ENCODE results near the gene CDCA4. TPM values are rescaled to one million over a fixed set of nuclear protein-coding genes. Genes with fewer than 3 reads are reported as not detected.

Gene CDCA4
- total RNA-seq, 3 donors from 2014 or later, result 4.3 to 8.7 (median 5.6) TPM

- Histone ChIP-seq H3K4me1 (ENCODE audit: low read depth) (peaks cover 11% of the 10 kb centered on the region), H3K36me3 (ENCODE audit: low read depth) (no peaks in the 10 kb centered on the region), H3K4me3 (no peak overlapping the region), H3K9me3 (no peaks in the 10 kb centered on the region)
- no peak for ATAC-seq
- DNase-seq, result peak in 2 of 3 donors; percentile 19 to 48
- TF ChIP-seq CTCF (IDR thresholded peaks at IDR 0.05), result no peak
- intact Hi-C loops (cut with DNase I, micrococcal nuclease), result loop anchor here (5.0 to 10.0 kb wide), 2 partner anchors 75 to 153 kb away; partner anchors contain the start of gene AHNAK2 (in 2 of the 2)
Measured at GRCh38 chr14:105049753-105050550, 29.1 kb upstream of the CDCA4 start.

- intact Hi-C loops (cut with DNase I, micrococcal nuclease), result loop anchor here (5.0 to 10.0 kb wide), 2 partner anchors 73 to 150 kb away; partner anchors contain the start of gene AHNAK2 (in 2 of the 2)
- ATAC-seq, result no peak
- Histone ChIP-seq H3K36me3 (ENCODE audit: low read depth) (no peaks in the 10 kb centered on the region), H3K4me1 (ENCODE audit: low read depth) (peaks cover 11% of the 10 kb centered on the region), H3K4me3 (no peak overlapping the region), H3K9me3 (no peaks in the 10 kb centered on the region)
- TF ChIP-seq CTCF (IDR thresholded peaks at IDR 0.05), result no peak
- peak in 1 of 3 donors; percentile 52 for DNase-seq
Measured at GRCh38 chr14:105047283-105048016, 26.6 kb upstream of the CDCA4 start.

- intact Hi-C loops (cut with DNase I, micrococcal nuclease), result loop anchor here (5.0 to 10.0 kb wide), 2 partner anchors 72 to 150 kb away; partner anchors contain the start of gene AHNAK2 (in 2 of the 2)
- no peaks in the 10 kb centered on the region for H3K9me3 ChIP-seq
- ATAC-seq (no peak), DNase-seq (no peak)
- no peak overlapping the region for H3K4me3 ChIP-seq
- TF ChIP-seq CTCF (IDR thresholded peaks at IDR 0.05), result no peak
- peaks cover 11% of the 10 kb centered on the region for H3K4me1 ChIP-seq (ENCODE audit: low read depth)
- H3K36me3 ChIP-seq (ENCODE audit: low read depth), result no peaks in the 10 kb centered on the region
Measured at GRCh38 chr14:105046891-105047282, 26.0 kb upstream of the CDCA4 start.

GRCh38 chr14:105045710-105046326 lies 24.9 kb upstream of the CDCA4 start:
- H3K4me1 ChIP-seq (ENCODE audit: low read depth), result peaks cover 11% of the 10 kb centered on the region
- DNase-seq, result peak; percentile 91 to 95 (median 94)
- peak; percentile 100 for TF ChIP-seq CTCF (IDR thresholded peaks at IDR 0.05)
- peak; percentile 96 for ATAC-seq
- intact Hi-C loops (cut with DNase I, micrococcal nuclease), result loop anchor here (5.0 to 10.0 kb wide), 2 partner anchors 71 to 149 kb away; partner anchors contain the start of gene AHNAK2 (in 2 of the 2)
- no peak overlapping the region for H3K4me3 ChIP-seq
- no peaks in the 10 kb centered on the region for H3K9me3 ChIP-seq
- no peaks in the 10 kb centered on the region for H3K36me3 ChIP-seq (ENCODE audit: low read depth)

GRCh38 chr14:105043641-105044040 lies 22.8 kb upstream of the CDCA4 start:
- DNase-seq (no peak), ATAC-seq (no peak)
- H3K9me3 ChIP-seq, result no peaks in the 10 kb centered on the region
- TF ChIP-seq CTCF (IDR thresholded peaks at IDR 0.05), result no peak
- intact Hi-C loops (cut with DNase I, micrococcal nuclease), result loop anchor here (10.0 kb wide), 1 partner anchor 69 kb away; the partner anchor contains the start of gene AHNAK2 (in 2 of the 2)
- no peaks in the 10 kb centered on the region for H3K36me3 ChIP-seq (ENCODE audit: low read depth)
- H3K4me3 ChIP-seq, result no peak overlapping the region
- H3K4me1 ChIP-seq (ENCODE audit: low read depth), result peaks cover 4% of the 10 kb centered on the region
